Activated naive CD8-positive, alpha-beta T cell treated with anti-CD3 and anti-CD28 coated beads, Interleukin-2, amount 10 ng/mL, durations not matched to agents 7 days and 5 days (primary cell): ENCODE results near the gene PARVB. TPM values are rescaled to one million over a fixed set of nuclear protein-coding genes. Genes with fewer than 3 reads are reported as not detected.

ENCODE experiments used
- ATAC-seq: fragments of 150-1000 bp; cut with Tn5 transposase; one replicate; pipeline ENCODE4 v1.10.0; 2021; ENCODE audit warnings: low read depth, moderate library complexity
- POLR2A ChIA-PET: fragments of 350-600 bp; sonication (Branson Sonifier 250); formaldehyde crosslinking; loops from one replicate; lab custom pipeline; 2021; ENCODE audit warnings: antibody characterized with exemption; lab: Charles Lee
- DNase-seq: peaks from one replicate; pipeline ENCODE4 v3.0.0; 2021
- H3K27ac Mint-ChIP-seq: one replicate; pipeline ENCODE4 v1.8.0; 2022; ENCODE audit warnings: mild to moderate bottlenecking, mixed read lengths
- H3K27me3 Mint-ChIP-seq: one replicate; pipeline ENCODE4 v1.8.0; 2022; ENCODE audit warnings: mild to moderate bottlenecking, moderate library complexity, mixed read lengths
- H3K36me3 Mint-ChIP-seq: one replicate; pipeline ENCODE4 v1.8.0; 2021; ENCODE audit warnings: mild to moderate bottlenecking, mixed read lengths
- H3K4me1 Mint-ChIP-seq: one replicate; pipeline ENCODE4 v1.8.0; 2021; ENCODE audit warnings: mixed read lengths
- H3K4me3 Mint-ChIP-seq: one replicate; pipeline ENCODE4 v1.8.0; 2022; ENCODE audit warnings: mild to moderate bottlenecking, moderate library complexity, mixed read lengths
- H3K9me3 Mint-ChIP-seq: one replicate; pipeline ENCODE4 v1.8.0; 2021; ENCODE audit warnings: mixed read lengths
- total RNA-seq, 2 experiments: library from RNA; stranded (reverse); gene quantifications; one replicate each; pipeline ENCODE4 v1.2.3, GENCODE V29; 2021

The PARVB gene
- total RNA-seq, 2 experiments from 2014 or later: 39.6 to 40.7 TPM

DNA sequence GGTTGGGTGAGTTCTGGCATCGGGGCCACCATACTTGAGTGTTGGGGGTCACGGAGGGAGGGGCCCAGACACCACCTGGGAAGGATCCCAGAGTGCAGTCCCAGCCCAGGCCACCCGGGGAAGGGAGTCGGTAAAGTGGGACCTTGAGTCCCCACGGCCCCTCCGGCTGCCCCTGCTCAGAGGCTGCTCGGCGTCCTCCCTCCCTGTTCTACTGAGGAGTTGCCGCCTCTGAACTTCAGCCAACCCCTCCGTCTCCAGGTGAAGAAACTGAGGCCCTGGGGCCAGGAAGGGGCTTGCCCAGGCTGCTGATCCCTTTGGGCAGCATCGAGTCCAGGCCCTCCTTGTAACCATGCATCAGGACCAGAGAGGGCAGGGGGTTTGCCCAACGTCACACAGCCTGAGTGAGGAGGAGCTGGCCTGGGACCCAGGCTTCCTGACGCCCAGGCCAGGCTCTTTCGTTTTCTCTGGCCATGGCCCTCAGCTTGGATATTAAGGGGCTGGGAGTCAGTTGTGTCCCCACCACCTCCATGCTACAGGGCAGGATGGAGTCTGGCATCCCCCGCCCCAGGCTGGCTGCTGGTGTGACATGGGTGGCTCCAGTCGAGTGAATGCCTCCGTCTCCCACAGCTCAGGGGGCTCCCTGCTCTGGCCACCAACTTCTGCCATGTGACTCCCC is 157.9 kb downstream of the PARVB start:
- Mint-ChIP-seq H3K36me3 (peaks cover 6% of the 10 kb centered on the region), H3K27ac (peak overlapping the region; percentile 96), H3K27me3 (peaks cover 8% of the 10 kb centered on the region), H3K9me3 (no peaks in the 10 kb centered on the region), H3K4me1 (peaks cover 21% of the 10 kb centered on the region), H3K4me3 (peak overlapping the region; percentile 97)
- DNase-seq (peak; percentile 64), ATAC-seq (peak; percentile 23)
- POLR2A ChIA-PET: interaction anchor here (0.7 to 3.1 kb wide), 16 partner anchors 9 to 546 kb away, joined by 3 to 14 read pairs (median 4); partner anchors contain the start of genes PARVB and SAMM50

DNA sequence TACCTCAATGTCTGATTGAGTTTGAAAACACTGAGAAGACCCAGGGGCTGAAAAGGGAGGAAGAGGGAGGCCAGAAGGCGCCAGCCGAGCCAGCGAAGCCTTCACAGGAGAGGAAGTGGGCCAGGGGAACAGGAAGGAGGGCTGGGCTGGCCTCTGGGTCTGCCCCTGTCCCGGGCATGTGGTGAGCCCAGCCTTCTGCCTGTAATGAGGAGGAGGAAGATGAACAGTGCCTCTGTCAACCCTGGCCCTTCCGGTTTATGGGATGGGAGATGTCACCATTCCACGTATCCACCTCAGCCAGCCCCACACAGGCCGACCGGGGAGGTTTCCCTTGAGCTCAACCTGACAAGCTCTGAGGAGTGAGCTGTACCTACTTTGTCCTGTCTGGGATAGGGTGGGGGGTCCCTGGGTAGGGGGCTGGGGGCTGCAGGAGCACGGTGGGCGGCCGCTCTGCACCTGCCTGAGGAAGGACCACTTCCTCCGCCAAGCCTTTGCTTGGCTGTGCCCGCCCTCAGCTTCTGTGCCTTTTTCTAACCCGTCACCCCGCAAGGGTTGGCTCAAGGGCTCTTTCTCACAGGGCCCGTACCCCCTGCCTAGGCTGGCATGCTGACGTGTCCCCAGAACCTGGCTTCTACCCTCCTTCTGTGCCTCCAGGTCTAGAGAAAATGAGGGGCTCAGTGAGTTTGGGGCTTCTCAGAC is 158.6 kb downstream of the PARVB start:
- ATAC-seq: peak; percentile 80
- Mint-ChIP-seq H3K4me3 (peak overlapping the region; percentile 97), H3K27me3 (peaks cover 6% of the 10 kb centered on the region), H3K27ac (peak overlapping the region; percentile 96), H3K36me3 (peaks cover 6% of the 10 kb centered on the region), H3K4me1 (peaks cover 25% of the 10 kb centered on the region), H3K9me3 (no peaks in the 10 kb centered on the region)
- DNase-seq: peak; percentile 71
- POLR2A ChIA-PET: interaction anchor here (0.5 to 3.1 kb wide), 12 partner anchors 8 to 546 kb away, joined by 3 to 14 read pairs (median 4); partner anchors contain the start of gene PARVB

DNA sequence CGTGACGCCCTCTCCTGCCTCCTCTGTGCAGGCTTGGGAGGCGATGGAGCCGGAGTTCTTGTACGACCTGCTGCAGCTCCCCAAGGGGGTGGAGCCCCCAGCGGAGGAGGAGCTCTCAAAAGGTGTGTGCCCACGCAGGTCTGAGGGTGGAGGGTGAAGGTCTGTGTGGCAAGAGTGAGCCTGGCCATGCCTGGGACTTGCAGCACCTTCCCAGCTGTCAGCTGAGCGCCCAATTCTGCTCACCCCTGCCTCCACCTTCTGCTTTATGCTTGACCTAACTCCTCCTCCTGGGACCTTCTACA is 159.1 kb downstream of the PARVB start:
- peak overlapping the region; percentile 97 for H3K4me3 Mint-ChIP-seq
- peak overlapping the region; percentile 96 for H3K27ac Mint-ChIP-seq
- no peak for DNase-seq
- H3K9me3 Mint-ChIP-seq: no peaks in the 10 kb centered on the region
- H3K36me3 Mint-ChIP-seq: peaks cover 6% of the 10 kb centered on the region
- H3K4me1 Mint-ChIP-seq: peaks cover 25% of the 10 kb centered on the region
- POLR2A ChIA-PET: interaction anchor here (0.5 to 3.1 kb wide), 8 partner anchors 8 to 471 kb away, joined by 3 to 14 read pairs (median 4); partner anchors contain the start of gene PARVB
- no peak for ATAC-seq
- peaks cover 2% of the 10 kb centered on the region for H3K27me3 Mint-ChIP-seq

DNA sequence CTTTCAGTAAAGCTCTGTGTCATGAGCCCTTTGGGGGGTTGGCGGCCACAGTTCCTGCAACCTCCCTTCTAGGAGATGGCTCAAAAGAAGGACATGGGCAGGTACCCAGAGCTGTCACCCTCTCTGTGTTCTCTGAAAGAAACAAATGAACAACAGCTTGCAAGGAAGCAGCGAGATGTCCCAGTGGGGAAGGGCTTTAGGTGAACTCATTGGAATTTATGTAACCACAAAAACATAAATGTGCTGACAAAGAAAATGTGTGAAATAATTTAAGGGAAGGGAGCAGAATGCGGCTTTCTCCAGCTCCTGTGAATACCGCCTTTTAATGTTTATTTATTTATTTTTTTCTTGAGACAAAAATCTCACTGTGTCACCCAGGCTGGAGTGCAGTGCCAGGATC is 159.9 kb downstream of the PARVB start:
- DNase-seq (no peak), ATAC-seq (no peak)
- POLR2A ChIA-PET: no interaction called here
- Mint-ChIP-seq H3K4me1 (peaks cover 25% of the 10 kb centered on the region), H3K27ac (no peak overlapping the region), H3K4me3 (peak overlapping the region; percentile 97), H3K27me3 (no peaks in the 10 kb centered on the region), H3K36me3 (peaks cover 6% of the 10 kb centered on the region), H3K9me3 (no peaks in the 10 kb centered on the region)

DNA sequence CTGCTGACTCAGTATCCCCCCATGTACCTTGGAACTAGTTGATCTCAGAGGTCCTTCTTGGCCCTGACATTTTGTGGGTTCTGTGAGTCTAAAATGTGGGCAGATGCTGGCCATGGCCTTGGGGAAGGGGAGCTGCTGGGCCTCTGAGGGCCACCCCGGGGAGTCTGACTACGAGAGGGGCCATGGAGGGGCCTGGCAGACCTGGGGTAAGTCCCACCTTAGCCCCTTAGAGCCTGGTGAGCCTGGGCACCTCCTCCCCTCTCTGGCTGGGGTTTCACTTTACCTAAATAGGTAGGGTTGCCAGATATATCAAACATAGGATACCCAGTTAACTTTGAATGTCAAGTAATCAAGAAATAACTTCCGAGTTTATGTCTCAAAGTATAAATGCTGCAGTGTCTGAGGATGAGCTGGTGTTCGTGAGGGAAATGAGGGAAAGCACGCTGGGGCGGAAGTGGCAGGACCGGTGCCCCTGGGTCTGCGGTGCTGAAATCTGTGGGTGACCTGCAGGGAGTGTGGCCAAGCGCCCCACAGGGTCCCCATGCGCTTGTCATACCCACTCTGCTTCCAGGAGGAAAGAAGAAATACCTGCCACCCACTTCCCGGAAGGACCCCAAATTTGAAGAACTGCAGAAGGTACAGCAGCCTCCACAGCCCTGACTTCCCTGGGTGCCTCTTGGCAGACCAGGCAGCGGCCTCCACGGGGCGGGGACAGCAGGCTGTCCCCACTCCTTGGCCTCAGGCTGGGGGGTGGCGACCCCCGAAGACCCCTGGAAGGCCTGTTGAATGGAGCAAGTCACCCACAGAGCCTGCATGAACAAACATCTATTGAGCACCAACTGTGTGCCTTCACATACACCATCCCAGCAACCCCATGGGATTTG is 161.4 kb downstream of the PARVB start:
- Mint-ChIP-seq H3K4me1 (peaks cover 24% of the 10 kb centered on the region), H3K4me3 (no peak overlapping the region), H3K27ac (no peak overlapping the region), H3K36me3 (peaks cover 8% of the 10 kb centered on the region), H3K9me3 (no peaks in the 10 kb centered on the region), H3K27me3 (no peaks in the 10 kb centered on the region)
- DNase-seq (peak; percentile 22), ATAC-seq (no peak)
- POLR2A ChIA-PET: interaction anchor here (1.0 kb wide), 1 partner anchor 22 kb away, joined by 3 read pairs; no protein-coding TSS in a partner anchor

DNA sequence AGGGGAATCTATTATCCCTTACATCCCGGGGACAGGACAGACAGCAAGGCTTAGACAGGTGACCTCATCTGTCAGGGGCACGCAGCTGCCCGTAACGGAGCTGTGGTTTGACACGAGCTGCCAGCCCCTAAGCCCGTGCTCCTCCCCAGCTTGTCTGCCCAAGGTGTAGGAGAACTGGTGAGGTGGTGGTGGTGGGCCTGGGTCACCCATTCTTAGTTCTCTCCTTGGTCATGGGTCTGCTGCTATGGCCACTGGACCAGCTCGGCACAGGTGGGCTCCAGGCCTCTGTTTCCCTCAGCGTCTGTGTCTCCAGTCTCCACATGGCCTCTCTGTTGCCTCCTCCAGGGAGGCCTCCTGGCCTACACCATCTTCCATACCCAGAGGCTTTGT is 162.0 kb downstream of the PARVB start:
- no peaks in the 10 kb centered on the region for H3K9me3 Mint-ChIP-seq
- ATAC-seq: no peak
- H3K4me3 Mint-ChIP-seq: no peak overlapping the region
- no peak overlapping the region for H3K27ac Mint-ChIP-seq
- H3K27me3 Mint-ChIP-seq: no peaks in the 10 kb centered on the region
- H3K36me3 Mint-ChIP-seq: peaks cover 8% of the 10 kb centered on the region
- DNase-seq: no peak
- H3K4me1 Mint-ChIP-seq: peaks cover 19% of the 10 kb centered on the region
- POLR2A ChIA-PET: interaction anchor here (1.0 kb wide), 1 partner anchor 22 kb away, joined by 3 read pairs; no protein-coding TSS in a partner anchor

DNA sequence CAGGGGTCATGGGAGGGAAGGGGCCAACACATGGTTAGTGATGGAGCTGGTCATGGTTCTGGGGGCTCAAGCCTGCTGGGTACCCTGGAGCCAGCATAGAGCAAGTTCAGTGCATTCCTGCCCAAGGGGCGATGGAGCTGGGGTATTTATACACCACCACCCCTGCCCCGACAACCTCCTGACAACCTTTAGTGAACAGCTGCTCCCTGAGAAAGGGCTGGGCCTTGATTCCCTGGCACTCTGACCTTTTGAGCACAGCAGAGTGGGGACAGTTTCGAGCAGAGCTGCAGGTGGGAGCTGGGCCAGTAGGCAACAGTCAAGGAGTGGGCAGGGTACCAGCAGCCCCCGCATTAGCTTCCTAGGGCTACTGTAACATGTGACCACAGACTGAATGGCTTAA is 162.6 kb downstream of the PARVB start:
- peaks cover 20% of the 10 kb centered on the region for H3K4me1 Mint-ChIP-seq
- no peak overlapping the region for H3K27ac Mint-ChIP-seq
- POLR2A ChIA-PET: no interaction called here
- H3K4me3 Mint-ChIP-seq: no peak overlapping the region
- no peak for ATAC-seq
- H3K36me3 Mint-ChIP-seq: peaks cover 10% of the 10 kb centered on the region
- no peaks in the 10 kb centered on the region for H3K27me3 Mint-ChIP-seq
- peak; percentile 23 for DNase-seq
- no peaks in the 10 kb centered on the region for H3K9me3 Mint-ChIP-seq

DNA sequence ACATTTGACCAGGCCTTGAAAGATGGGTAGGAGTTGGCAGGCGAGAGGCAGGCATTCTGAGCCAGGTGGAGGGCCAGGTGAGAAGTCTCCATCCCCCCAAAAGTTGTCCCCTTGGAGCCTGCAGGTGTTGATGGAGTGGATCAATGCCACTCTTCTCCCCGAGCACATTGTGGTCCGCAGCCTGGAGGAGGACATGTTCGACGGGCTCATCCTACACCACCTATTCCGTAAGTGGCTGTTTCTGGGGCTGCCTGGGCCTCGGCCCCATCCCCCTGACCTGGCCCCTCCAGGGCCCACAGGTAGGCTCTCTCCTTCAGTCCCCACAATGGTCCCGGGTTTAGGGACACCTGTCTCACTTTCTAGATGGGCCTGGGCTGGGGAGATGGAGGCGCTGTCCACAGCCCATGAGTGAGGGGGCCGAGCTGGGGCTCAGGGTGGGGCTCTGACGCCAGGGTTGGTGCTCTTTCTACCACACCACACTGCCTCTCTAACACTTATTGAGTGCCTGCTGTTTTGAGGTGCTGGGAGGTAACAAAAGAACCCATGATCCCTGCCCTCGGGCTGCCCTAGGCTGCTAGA is 163.6 kb downstream of the PARVB start:
- DNase-seq: peak; percentile 28
- H3K27ac Mint-ChIP-seq: no peak overlapping the region
- H3K27me3 Mint-ChIP-seq: no peaks in the 10 kb centered on the region
- peaks cover 19% of the 10 kb centered on the region for H3K4me1 Mint-ChIP-seq
- POLR2A ChIA-PET: interaction anchor here (0.9 to 1.4 kb wide), 2 partner anchors 13 to 20 kb away, joined by 3 read pairs; no protein-coding TSS in a partner anchor
- H3K36me3 Mint-ChIP-seq: peaks cover 9% of the 10 kb centered on the region
- no peaks in the 10 kb centered on the region for H3K9me3 Mint-ChIP-seq
- ATAC-seq: no peak
- H3K4me3 Mint-ChIP-seq: no peak overlapping the region

DNA sequence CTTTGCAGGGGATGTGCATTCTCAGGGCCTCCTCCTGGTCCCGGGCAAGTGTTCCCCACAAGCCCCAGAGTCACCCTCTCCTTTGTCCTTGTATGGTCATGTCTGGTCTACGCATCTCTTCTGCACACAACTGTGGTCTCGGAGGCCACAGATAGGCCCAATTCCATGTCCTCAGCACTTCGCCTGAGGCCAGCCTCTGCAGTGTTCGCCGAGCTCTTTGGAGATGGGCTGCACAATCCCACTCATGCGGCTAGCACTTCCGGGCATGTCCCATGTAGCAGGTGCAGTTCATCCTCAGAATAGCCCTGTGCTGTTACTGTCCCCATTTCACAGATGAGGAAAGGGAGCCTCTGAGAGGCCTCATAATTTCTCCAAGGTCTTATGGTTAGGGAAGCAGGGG is 164.2 kb downstream of the PARVB start:
- H3K27me3 Mint-ChIP-seq: no peaks in the 10 kb centered on the region
- POLR2A ChIA-PET: interaction anchor here (0.9 to 1.4 kb wide), 2 partner anchors 12 to 19 kb away, joined by 3 read pairs; no protein-coding TSS in a partner anchor
- no peak overlapping the region for H3K27ac Mint-ChIP-seq
- peaks cover 13% of the 10 kb centered on the region for H3K36me3 Mint-ChIP-seq
- H3K9me3 Mint-ChIP-seq: no peaks in the 10 kb centered on the region
- ATAC-seq (no peak), DNase-seq (peak; percentile 28)
- H3K4me1 Mint-ChIP-seq: peaks cover 19% of the 10 kb centered on the region
- H3K4me3 Mint-ChIP-seq: no peak overlapping the region

DNA sequence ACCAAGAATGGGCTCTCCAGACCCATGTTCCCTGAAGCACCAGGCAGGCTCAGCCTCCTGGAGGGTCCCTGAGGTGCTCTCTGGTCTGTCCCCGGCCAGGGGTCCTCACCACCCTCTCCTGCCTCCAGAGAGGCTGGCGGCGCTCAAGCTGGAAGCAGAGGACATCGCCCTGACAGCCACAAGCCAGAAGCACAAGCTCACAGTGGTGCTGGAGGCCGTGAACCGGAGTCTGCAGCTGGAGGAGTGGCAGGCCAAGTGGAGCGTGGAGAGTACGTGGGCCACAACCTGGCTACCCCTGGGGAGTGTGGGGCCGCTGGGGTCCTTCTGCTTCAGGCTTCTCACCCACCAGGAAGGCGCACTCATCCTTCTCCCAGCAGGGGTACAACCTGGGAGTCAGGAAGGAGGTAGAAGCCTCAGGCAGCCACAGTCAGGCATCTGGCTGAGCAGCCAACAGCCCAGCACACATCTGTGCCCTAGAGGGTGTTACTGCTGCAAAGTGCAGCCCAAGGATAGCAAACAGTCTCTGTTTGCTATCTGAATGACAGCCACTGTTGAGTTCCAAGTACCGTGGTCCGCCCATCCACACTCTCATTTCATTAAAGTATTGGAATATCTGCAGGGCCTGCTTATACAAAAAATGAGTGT is 165.0 kb downstream of the PARVB start:
- Mint-ChIP-seq H3K4me1 (peaks cover 23% of the 10 kb centered on the region), H3K27ac (peak overlapping the region; percentile 51), H3K36me3 (peaks cover 19% of the 10 kb centered on the region)

DNA sequence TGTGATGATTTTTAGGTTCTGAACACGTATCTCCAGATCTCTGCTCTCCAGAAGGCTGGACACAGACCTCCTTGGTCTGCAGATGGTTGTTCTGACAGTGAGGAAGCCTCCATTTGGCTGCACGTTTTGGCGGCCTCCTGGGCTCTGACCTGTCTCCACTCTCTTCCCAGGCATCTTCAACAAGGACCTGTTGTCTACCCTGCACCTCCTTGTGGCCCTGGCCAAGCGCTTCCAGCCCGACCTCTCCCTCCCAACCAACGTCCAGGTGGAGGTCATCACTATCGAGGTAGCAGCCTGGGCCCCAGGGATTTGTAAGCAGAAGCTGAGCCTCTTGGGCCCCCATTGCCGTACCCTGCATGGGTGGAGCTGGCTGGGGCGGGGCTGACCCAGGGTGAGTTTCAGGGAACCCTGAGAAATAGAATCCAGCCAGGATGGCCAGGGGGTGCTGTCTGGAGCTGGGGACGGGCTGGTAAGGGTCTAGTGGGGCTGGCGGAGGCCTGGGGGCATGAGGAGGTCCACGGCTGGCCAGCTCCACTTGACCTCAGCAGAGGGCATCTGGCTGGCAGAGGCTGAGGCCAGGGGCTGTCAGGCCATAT is 166.4 kb downstream of the PARVB start:
- H3K9me3 Mint-ChIP-seq: no peaks in the 10 kb centered on the region
- H3K4me3 Mint-ChIP-seq: no peak overlapping the region
- peaks cover 26% of the 10 kb centered on the region for H3K36me3 Mint-ChIP-seq
- POLR2A ChIA-PET: interaction anchor here (2.3 kb wide), 1 partner anchor 8 kb away, joined by 13 read pairs; the partner anchor contains the start of gene PARVG
- H3K27me3 Mint-ChIP-seq: no peaks in the 10 kb centered on the region
- no peak for DNase-seq
- no peak overlapping the region for H3K27ac Mint-ChIP-seq
- H3K4me1 Mint-ChIP-seq: peaks cover 25% of the 10 kb centered on the region
- no peak for ATAC-seq

More for the DNA sequence above, 165.0 kb downstream of the PARVB start:
- DNase-seq: peak; percentile 24
- no peaks in the 10 kb centered on the region for H3K9me3 Mint-ChIP-seq
- no peak for ATAC-seq
- no peaks in the 10 kb centered on the region for H3K27me3 Mint-ChIP-seq
- no peak overlapping the region for H3K4me3 Mint-ChIP-seq
- POLR2A ChIA-PET: interaction anchor here (1.4 kb wide), 1 partner anchor 11 kb away, joined by 3 read pairs; no protein-coding TSS in a partner anchor

DNA sequence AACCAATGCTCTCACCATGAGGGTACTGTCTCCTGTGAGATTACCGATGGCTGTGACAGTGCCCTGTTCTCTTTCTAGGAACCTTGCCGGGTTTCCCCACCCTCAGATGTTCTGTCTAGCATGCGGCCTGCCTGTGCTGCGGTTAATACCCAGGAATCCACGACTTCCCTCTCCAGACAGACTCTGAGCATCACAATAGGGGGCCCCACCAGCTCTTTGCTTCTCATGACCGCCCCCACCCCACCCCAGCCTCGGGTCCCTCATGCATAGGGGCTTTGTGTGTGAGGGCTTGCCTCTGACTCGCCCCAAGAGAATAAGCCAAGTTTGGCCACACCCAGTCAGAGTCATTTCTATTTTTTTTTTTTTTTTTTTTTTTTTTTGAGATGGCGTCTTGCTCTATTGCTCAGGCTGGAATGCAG is 166.9 kb downstream of the PARVB start:
- Mint-ChIP-seq H3K4me1 (peaks cover 25% of the 10 kb centered on the region), H3K27ac (no peak overlapping the region), H3K4me3 (no peak overlapping the region), H3K9me3 (no peaks in the 10 kb centered on the region), H3K27me3 (no peaks in the 10 kb centered on the region), H3K36me3 (peaks cover 24% of the 10 kb centered on the region)
- DNase-seq: peak; percentile 28
- POLR2A ChIA-PET: interaction anchor here (2.3 kb wide), 1 partner anchor 9 kb away, joined by 13 read pairs; the partner anchor contains the start of gene PARVG
- no peak for ATAC-seq
